T-helper 2 cell treated with Interferon-gamma antibody and Interleukin-4, amounts not matched to agents 5 μg/mL and 100 μg/mL, for 36 hours (primary cell): ENCODE measurements around the gene LRRC73.
A peak's percentile ranks its signal among the peaks of the same experiment; 100 is the strongest.
"Not testable (repeated sequence)": the region's sequence is repeated elsewhere in the genome, so short reads cannot be mapped to it uniquely, and the experiment has no call there.

Experiments used
- DNase-seq: peaks from one replicate; pipeline ENCODE4 v3.0.0; 2021; ENCODE audit warnings: low spot score
- H3K27ac Mint-ChIP-seq: one replicate; pipeline ENCODE4 v1.8.0; 2021; ENCODE audit warnings: mild to moderate bottlenecking, mixed read lengths
- H3K27me3 Mint-ChIP-seq: one replicate; pipeline ENCODE4 v1.8.0; 2021; ENCODE audit warnings: low read depth, mixed read lengths
- H3K36me3 Mint-ChIP-seq: one replicate; pipeline ENCODE4 v1.8.0; 2021; ENCODE audit warnings: low read depth, mixed read lengths
- H3K4me1 Mint-ChIP-seq: one replicate; pipeline ENCODE4 v1.8.0; 2021; ENCODE audit warnings: low read depth, mixed read lengths
- H3K4me3 Mint-ChIP-seq: one replicate; pipeline ENCODE4 v1.8.0; 2022; ENCODE audit warnings: mild to moderate bottlenecking, moderate library complexity, mixed read lengths
- H3K9me3 Mint-ChIP-seq: one replicate; pipeline ENCODE4 v1.8.0; 2021; ENCODE audit warnings: mixed read lengths

Gene LRRC73

DNA sequence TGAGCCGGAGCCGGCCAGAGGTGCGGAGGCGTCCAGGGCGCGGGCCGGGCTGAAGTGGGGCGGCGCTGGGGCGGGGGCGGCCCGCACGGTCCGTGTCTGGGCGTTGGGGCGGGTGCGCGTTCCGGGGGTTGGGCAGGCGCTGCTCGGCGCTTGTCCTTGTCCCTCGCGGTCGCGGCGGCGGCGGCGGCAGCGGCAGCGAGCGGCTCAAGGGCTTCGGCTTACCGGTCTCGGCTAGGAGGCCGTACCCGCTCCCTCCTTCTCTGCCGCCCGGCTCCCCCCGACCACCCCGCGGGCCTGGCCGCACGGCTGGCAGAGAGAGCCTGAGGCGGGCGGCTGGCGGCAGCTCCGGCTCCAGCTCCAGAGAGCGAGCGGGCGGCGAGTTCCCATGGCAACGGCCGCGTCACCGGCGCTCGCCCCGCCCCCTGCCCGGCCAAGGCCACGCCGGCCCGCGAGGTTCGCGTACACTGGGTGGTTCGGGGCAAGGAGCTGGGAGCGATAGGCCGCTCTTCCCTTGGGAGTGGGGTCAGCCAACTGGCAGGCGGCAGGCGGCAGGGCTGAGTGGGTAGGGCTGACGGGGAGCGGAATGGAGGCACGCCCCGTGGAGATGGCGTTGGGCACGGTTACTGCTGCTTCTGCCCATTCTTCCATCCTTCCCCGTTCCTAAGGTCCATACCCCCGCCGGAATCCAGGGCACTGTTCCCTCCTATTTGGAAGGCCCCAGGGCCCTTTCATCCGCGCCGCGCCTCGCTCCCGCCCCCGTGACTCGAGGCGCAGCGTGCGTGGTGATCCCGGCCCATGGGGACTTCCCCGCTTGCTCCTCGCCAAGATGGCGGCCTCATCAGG, at the start of gene LRRC73:
Gene LRRC73 (minus strand): TSS at position 363 of the 843 bp plus-strand sequence. CDS start 561 bp downstream, outside the sequence.
- Mint-ChIP-seq H3K36me3 (peaks cover 38% of the 10 kb centered on the region), H3K9me3 (no peaks in the 10 kb centered on the region), H3K4me1 (peaks cover 22% of the 10 kb centered on the region), H3K4me3 (peak within 1 kb of the TSS; percentile 90), H3K27me3 (peaks cover 19% of the 10 kb centered on the region), H3K27ac (peak within 1 kb of the TSS; percentile 87)
- peak; percentile 80 for DNase-seq

DNA sequence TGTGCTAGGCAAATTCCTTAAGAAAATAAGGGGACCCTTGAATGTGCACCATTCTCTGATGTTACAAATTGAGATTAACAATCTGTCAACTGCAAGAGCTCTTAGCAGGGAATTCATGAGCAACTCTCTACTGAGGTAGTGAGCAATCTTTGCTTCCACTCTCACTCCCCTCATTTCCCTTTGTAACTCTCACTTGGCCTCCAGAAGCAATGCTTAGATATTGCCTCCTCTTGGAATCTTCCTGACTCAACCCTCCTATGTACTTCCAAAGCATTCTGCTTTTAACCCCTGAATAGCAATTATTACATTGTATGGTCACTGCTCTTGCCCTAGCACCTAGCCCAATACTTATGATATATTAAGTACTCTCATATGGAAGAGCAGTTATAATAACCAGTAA, 49.2 kb upstream of the LRRC73 start:
- no peaks in the 10 kb centered on the region for H3K4me1 Mint-ChIP-seq
- H3K27me3 Mint-ChIP-seq: no peaks in the 10 kb centered on the region
- no peak overlapping the region for H3K4me3 Mint-ChIP-seq
- H3K9me3 Mint-ChIP-seq: no peaks in the 10 kb centered on the region
- DNase-seq: no peak
- no peak overlapping the region for H3K27ac Mint-ChIP-seq
- H3K36me3 Mint-ChIP-seq: peaks cover 62% of the 10 kb centered on the region

DNA sequence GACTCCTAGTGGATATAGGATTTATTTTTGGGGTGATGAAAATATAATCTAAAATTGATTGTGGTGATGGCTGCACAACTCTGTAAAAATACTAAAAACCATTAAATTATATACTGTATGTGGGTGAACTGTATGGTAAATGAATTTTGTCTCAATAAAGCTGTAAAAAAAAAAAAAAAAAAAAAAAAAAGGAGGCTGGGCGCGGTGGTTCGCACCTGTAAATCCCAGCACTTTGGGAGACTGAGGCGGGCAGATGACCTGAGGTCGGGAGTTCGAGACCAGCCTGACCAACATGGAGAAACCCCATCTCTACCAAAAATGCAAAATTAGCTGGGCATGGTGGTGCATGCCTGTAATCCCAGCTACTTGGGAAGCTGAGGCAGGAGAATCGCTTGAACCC, 47.5 kb upstream of the LRRC73 start:
- not testable (repeated sequence) for DNase-seq, H3K27me3 Mint-ChIP-seq, H3K4me1 Mint-ChIP-seq, H3K4me3 Mint-ChIP-seq, H3K9me3 Mint-ChIP-seq, H3K27ac Mint-ChIP-seq
- H3K36me3 Mint-ChIP-seq: peaks cover 67% of the 10 kb centered on the region

- peaks cover 55% of the 10 kb centered on the region for H3K36me3 Mint-ChIP-seq
- H3K4me3 Mint-ChIP-seq: no peak overlapping the region
- no peaks in the 10 kb centered on the region for H3K9me3 Mint-ChIP-seq
- peak overlapping the region; percentile 1 for H3K27ac Mint-ChIP-seq
- no peaks in the 10 kb centered on the region for H3K27me3 Mint-ChIP-seq
- DNase-seq: no peak
- H3K4me1 Mint-ChIP-seq: no peaks in the 10 kb centered on the region
These were observed 37.1 kb upstream of the LRRC73 start for GRCh38 chr6:43547222-43547621.

GRCh38 chr6:43544461-43544860, 34.3 kb upstream of the LRRC73 start:
- H3K9me3 Mint-ChIP-seq: no peaks in the 10 kb centered on the region
- H3K36me3 Mint-ChIP-seq: peaks cover 53% of the 10 kb centered on the region
- no peak overlapping the region for H3K27ac Mint-ChIP-seq
- no peaks in the 10 kb centered on the region for H3K27me3 Mint-ChIP-seq
- H3K4me1 Mint-ChIP-seq: peaks cover 1% of the 10 kb centered on the region
- H3K4me3 Mint-ChIP-seq: no peak overlapping the region
- DNase-seq: no peak

DNA sequence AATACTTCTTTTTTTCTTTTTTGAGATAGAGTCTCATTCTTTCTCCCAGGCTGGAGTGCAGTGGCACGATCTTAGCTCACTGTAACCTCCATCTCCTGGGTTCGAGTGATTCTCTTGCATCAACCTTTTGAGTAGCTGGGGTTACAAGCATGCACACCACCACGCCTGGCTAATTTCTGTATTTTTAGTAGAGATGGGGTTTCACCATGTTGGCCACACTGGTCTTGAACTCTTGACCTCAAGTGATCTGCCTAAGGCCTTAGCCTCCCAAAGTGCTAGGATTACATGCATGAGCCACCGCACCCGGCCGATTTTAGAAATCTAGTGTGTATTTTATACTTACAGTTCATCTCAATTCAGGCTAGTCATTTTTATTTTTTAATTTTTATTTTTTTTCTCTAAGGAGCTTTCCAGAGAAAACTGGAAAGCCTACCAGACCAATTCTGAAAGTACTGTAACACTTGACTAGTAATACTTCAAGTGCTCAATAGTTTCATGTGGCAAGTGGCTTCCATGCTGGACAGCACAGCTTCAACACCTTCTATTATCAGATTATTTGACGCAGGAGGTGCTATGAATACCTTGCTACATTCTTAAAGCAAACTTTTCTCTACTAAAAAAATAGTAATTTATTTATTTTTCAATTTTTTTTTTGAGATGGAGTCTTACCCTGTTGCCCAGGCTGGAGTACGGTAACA, 31.8 kb upstream of the LRRC73 start:
- no peak for DNase-seq
- Mint-ChIP-seq H3K4me1 (peaks cover 1% of the 10 kb centered on the region), H3K36me3 (peaks cover 48% of the 10 kb centered on the region), H3K27me3 (no peaks in the 10 kb centered on the region), H3K27ac (no peak overlapping the region), H3K4me3 (no peak overlapping the region), H3K9me3 (no peaks in the 10 kb centered on the region)

GRCh38 chr6:43540507-43540906, 30.4 kb upstream of the LRRC73 start:
- H3K4me1 Mint-ChIP-seq: peaks cover 1% of the 10 kb centered on the region
- H3K4me3 Mint-ChIP-seq: no peak overlapping the region
- peaks cover 38% of the 10 kb centered on the region for H3K36me3 Mint-ChIP-seq
- H3K9me3 Mint-ChIP-seq: no peaks in the 10 kb centered on the region
- no peak overlapping the region for H3K27ac Mint-ChIP-seq
- H3K27me3 Mint-ChIP-seq: no peaks in the 10 kb centered on the region
- no peak for DNase-seq

DNA sequence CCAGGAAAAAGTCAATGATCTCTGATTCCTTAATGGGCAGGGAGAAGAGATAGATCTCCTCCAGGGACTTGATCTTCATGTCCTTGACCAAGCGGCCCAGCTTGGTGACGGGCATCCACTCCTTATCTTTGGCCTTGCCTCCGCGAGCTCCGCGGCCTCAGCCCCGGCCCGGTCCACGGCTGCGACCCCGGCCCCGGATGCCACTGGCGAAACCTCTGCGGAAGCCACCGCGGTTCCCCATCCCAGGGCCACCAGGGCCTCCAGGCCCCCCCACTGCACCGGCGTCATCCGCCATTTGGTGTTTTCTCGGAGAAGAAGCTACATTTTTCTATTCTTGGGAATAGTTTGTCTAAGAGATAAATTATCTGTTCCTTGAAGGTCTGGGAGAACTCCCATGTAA, 29.3 kb upstream of the LRRC73 start:
- H3K9me3 Mint-ChIP-seq, DNase-seq, H3K27ac Mint-ChIP-seq, H3K27me3 Mint-ChIP-seq, H3K4me3 Mint-ChIP-seq, H3K4me1 Mint-ChIP-seq: not testable (repeated sequence)
- H3K36me3 Mint-ChIP-seq: peaks cover 32% of the 10 kb centered on the region

GRCh38 chr6:43538986-43539385, 28.8 kb upstream of the LRRC73 start:
- H3K27ac Mint-ChIP-seq: not testable (repeated sequence)

DNA sequence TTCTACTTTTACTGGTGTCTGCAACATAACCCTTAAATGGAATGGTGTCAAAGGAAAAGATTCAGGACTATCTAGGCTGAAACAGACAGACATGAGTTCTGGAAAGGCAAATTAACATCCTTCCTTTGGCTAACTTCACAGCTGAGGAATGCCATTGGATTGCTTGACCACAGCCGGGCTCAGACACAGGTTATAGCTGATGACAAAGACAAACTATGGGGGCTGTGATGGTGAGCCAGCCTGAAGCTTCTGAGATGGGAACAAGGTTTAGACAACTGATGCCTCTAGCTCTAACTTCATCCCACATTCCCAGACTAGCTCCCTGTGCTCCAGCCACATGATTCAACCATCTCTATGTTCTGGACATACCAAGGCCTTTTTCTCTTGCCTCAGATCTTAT, 22.1 kb upstream of the LRRC73 start:
- Mint-ChIP-seq H3K4me1 (no peaks in the 10 kb centered on the region), H3K4me3 (no peak overlapping the region), H3K27me3 (no peaks in the 10 kb centered on the region), H3K27ac (no peak overlapping the region), H3K36me3 (peaks cover 41% of the 10 kb centered on the region), H3K9me3 (no peaks in the 10 kb centered on the region)
- no peak for DNase-seq

More at GRCh38 chr6:43538986-43539385, 28.8 kb upstream of the LRRC73 start:
- not testable (repeated sequence) for H3K9me3 Mint-ChIP-seq, H3K4me1 Mint-ChIP-seq, H3K4me3 Mint-ChIP-seq, DNase-seq, H3K27me3 Mint-ChIP-seq
- peaks cover 29% of the 10 kb centered on the region for H3K36me3 Mint-ChIP-seq

DNA sequence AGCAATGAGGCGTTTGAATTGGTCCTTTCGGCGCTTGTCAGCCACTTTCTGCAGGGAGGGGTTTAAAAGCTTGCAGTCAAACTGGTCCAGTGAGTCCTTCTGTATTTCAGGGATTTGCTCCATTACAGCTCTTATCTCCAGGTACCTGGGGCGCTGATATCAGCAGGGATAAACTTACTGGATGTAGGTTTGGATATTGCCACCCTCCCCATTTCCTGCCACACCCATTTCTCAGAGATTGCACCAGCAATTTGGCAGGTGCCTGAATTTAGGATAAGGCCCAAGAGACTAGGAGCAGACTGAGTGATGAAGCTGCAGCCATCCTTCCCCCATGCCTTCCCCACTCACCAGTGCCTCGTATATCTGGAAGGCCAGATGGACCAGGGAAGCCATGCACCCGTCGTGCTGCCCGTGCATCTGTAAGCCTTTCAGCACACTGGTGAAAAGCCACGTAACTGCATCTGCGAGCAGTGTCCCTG, 14.4 kb upstream of the LRRC73 start:
- Mint-ChIP-seq H3K4me3 (no peak overlapping the region), H3K4me1 (peaks cover 9% of the 10 kb centered on the region), H3K27me3 (no peaks in the 10 kb centered on the region), H3K27ac (no peak overlapping the region), H3K9me3 (no peaks in the 10 kb centered on the region), H3K36me3 (peaks cover 61% of the 10 kb centered on the region)
- no peak for DNase-seq

DNA sequence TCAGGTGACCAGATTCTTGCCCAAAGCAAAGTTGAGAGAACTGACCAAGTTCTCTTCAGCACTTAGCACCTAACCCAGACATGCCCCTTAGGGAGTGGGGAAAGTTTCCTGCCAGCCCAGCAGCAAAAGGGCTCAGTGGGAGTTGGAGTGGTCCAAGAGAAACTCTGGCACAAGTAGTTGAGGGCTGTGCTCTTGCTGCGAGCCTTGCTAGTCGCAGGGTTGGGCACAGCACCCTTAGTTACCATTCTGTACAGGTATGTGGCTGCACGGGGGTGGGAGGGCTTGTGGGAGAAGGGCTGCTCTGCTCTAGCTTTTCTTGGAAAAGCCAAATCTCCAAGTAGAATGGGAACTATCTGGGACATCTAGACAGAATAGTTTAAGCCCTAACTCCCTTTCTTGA, 13.1 kb upstream of the LRRC73 start:
- peaks cover 61% of the 10 kb centered on the region for H3K36me3 Mint-ChIP-seq
- no peak for DNase-seq
- peaks cover 9% of the 10 kb centered on the region for H3K4me1 Mint-ChIP-seq
- no peaks in the 10 kb centered on the region for H3K27me3 Mint-ChIP-seq
- H3K27ac Mint-ChIP-seq: no peak overlapping the region
- no peak overlapping the region for H3K4me3 Mint-ChIP-seq
- H3K9me3 Mint-ChIP-seq: no peaks in the 10 kb centered on the region

- Mint-ChIP-seq H3K9me3 (no peaks in the 10 kb centered on the region), H3K27ac (no peak overlapping the region), H3K27me3 (no peaks in the 10 kb centered on the region), H3K4me1 (peaks cover 9% of the 10 kb centered on the region), H3K4me3 (no peak overlapping the region), H3K36me3 (peaks cover 55% of the 10 kb centered on the region)
- no peak for DNase-seq
These were observed 12.6 kb upstream of the LRRC73 start for GRCh38 chr6:43522547-43523261.

GRCh38 chr6:43521836-43522235, 11.7 kb upstream of the LRRC73 start:
- H3K4me3 Mint-ChIP-seq: no peak overlapping the region
- peaks cover 47% of the 10 kb centered on the region for H3K36me3 Mint-ChIP-seq
- H3K27ac Mint-ChIP-seq: no peak overlapping the region
- no peak for DNase-seq
- no peaks in the 10 kb centered on the region for H3K27me3 Mint-ChIP-seq
- H3K9me3 Mint-ChIP-seq: no peaks in the 10 kb centered on the region
- peaks cover 9% of the 10 kb centered on the region for H3K4me1 Mint-ChIP-seq
